ENCODE measurements around the gene PLN.

- no peak for TF ChIP-seq EZH2phosphoT487 (IDR thresholded peaks at IDR 0.05; ENCODE audit: insufficient read depth, low read depth)
- no peak for TF ChIP-seq EZH2 (IDR thresholded peaks at IDR 0.05; ENCODE audit: insufficient read depth, poor library complexity, severe bottlenecking)
Measured at GRCh38 chr6:118603372-118603771, 55.3 kb downstream of the PLN start.
